ENCODE measurements around the gene CNIH2. TPM values are rescaled to one million over a fixed set of nuclear protein-coding genes. Genes with fewer than 3 reads are reported as not detected.

CNIH2 gene
- total and polyA plus RNA-seq, 2 of the 8 experiments (the other 6 are each of a cell fraction or from before 2014, with no cell fraction given), result 12.5 to 15.8 TPM

DNA sequence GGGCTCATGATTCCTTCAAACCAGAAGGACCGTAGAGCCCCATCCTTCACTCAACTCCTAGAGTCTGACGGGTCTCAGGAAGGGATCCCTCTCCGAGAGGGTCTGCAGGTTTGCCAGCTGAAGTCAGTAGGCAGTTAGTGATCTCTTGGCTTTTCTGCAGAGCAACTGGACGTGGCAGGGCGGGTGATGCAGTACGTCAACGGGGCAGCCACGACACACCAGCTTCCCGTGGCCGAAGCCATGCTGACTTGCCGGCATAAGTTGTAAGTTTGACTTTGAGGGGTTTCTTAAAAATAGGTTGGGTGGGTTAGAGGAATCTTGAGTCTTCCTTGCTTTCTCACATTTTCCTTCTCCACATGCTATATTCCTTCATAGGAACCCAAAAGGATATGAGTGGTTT is 42.8 kb upstream of the CNIH2 start:
- H4K91ac ChIP-seq (replicated peaks; ENCODE audit: insufficient read length, low read length), result no peak overlapping the region
- no peak overlapping the region for H3K56ac ChIP-seq (replicated peaks; ENCODE audit: insufficient read length, low read depth, low read length)
- no peak overlapping the region; a peak in 1 of 7 replicates for H3K9ac ChIP-seq (replicated peaks in 1 of 4; ENCODE audit: extremely low read depth in 1 of 4, low read depth in 3 of 4, low read length in 3 of 4)
- ChIA-PET CTCF (ENCODE audit: partially characterized antibody) (interaction anchor here (0.6 to 12.4 kb wide), 5 partner anchors 8 to 94 kb away, joined by 3 to 123 read pairs (median 4); no protein-coding TSS in a partner anchor), POLR2A (ENCODE audit: partially characterized antibody) (interaction anchor here (0.6 to 0.9 kb wide), 2 partner anchors 12 to 983 kb away, joined by 3 to 4 read pairs; no protein-coding TSS in a partner anchor)
- 90% methylated on average over 11 of the region's 11 CpGs; no CpG with 5 or more reads in 1 of the 2 experiments for WGBS, 2 experiments (ENCODE audit: extremely low coverage in 1 of 2, insufficient coverage in 1 of 2, insufficient read length in 1 of 2, insufficient replicate concordance in 2 of 2, low coverage in 1 of 2, low lambda C conversion rate in 2 of 2, missing lambda C conversion rate in 1 of 2)
- peaks cover 0 to 2% (median 0%) of the 10 kb centered on the region in 4 experiments; a peak in 3 of 7 replicates for H3K4me1 ChIP-seq (replicated peaks in 1 of 4; ENCODE audit: control insufficient read depth in 3 of 4, insufficient read depth in 4 of 4, low read length in 3 of 4)
- no peaks in the 10 kb centered on the region for H3K79me2 ChIP-seq (ENCODE audit: control insufficient read depth in 1 of 2, insufficient read depth in 2 of 2, low read length in 2 of 2)
- no peak overlapping the region for H2AK5ac ChIP-seq (ENCODE audit: low read depth, low read length)
- no peaks in the 10 kb centered on the region for H4K20me1 ChIP-seq (replicated peaks in 1 of 2; ENCODE audit: control insufficient read depth in 1 of 2, insufficient read depth in 2 of 2, low read length in 2 of 2)
- no peaks in the 10 kb centered on the region for H3K79me1 ChIP-seq (ENCODE audit: low read depth, low read length)
- FAIRE-seq (no peak), DNase-seq (ENCODE audit: low read depth in 1 of 2, low spot score in 2 of 2) (no peak)
- H3K4ac ChIP-seq (replicated peaks; ENCODE audit: insufficient read length, low read depth, low read length), result no peak overlapping the region
- no peaks in the 10 kb centered on the region for H3K23me2 ChIP-seq (ENCODE audit: low read depth, low read length)
- no peak overlapping the region for H3K18ac ChIP-seq (ENCODE audit: extremely low read depth, low read length)
- no peak overlapping the region for H4K8ac ChIP-seq (ENCODE audit: extremely low read depth, insufficient read depth, low read length)
- no peak overlapping the region for H2BK20ac ChIP-seq (ENCODE audit: low read length)
- no peak overlapping the region for H4K5ac ChIP-seq (ENCODE audit: insufficient read length, low read depth, low read length)
- no peak overlapping the region for H2BK12ac ChIP-seq (ENCODE audit: low read depth, low read length)
- no peaks in the 10 kb centered on the region for H3K9me3 ChIP-seq (ENCODE audit: insufficient read depth in 2 of 2, low read depth in 1 of 2, low read length in 1 of 2)
- no peak overlapping the region for H3K23ac ChIP-seq (ENCODE audit: insufficient read length)
- no peaks in the 10 kb centered on the region for H3K27me3 ChIP-seq (replicated peaks in 1 of 4; ENCODE audit: control insufficient read depth in 3 of 4, extremely low read depth in 1 of 4, insufficient read depth in 3 of 4, low read length in 3 of 4)
- no peak overlapping the region for H2BK120ac ChIP-seq (replicated peaks; ENCODE audit: low read depth, low read length)
- H3K27ac ChIP-seq (ENCODE audit: low read depth, low read length), result no peak overlapping the region
- no peak overlapping the region for H3K4me2 ChIP-seq (ENCODE audit: insufficient read depth in 1 of 2, low read depth in 2 of 2, low read length in 2 of 2)
- no peak overlapping the region for H3K4me3 ChIP-seq (ENCODE audit: extremely low read depth in 1 of 4, insufficient read depth in 2 of 4, low read depth in 3 of 4, low read length in 4 of 4)
- no peak overlapping the region for H3K14ac ChIP-seq (ENCODE audit: insufficient read length)
- no peak overlapping the region for H2AFZ ChIP-seq (ENCODE audit: low read length)
- no peak overlapping the region for H2BK5ac ChIP-seq (ENCODE audit: low read depth, low read length)
- peaks cover 0 to 13% (median 2%) of the 10 kb centered on the region in 4 experiments; a peak in 3 of 8 replicates for H3K36me3 ChIP-seq (ENCODE audit: control insufficient read depth in 2 of 4, insufficient read depth in 4 of 4, low read length in 3 of 4)
- H2BK15ac ChIP-seq (ENCODE audit: low read length), result no peak overlapping the region
- TF ChIP-seq EP300 (IDR thresholded peaks at IDR 0.05; ENCODE audit: borderline replicate concordance in 1 of 2, low read depth in 2 of 2, low read length in 2 of 2) (no peak), HDAC6 (IDR thresholded peaks at IDR 0.05; ENCODE audit: low read depth, low read length) (no peak)

All from H1 (cell line).